Motor neuron (in vitro differentiated cells): ENCODE measurements around the gene PPP1R14B. TPM values are rescaled to one million over a fixed set of nuclear protein-coding genes. Genes with fewer than 3 reads are reported as not detected.

Experiments used
- ATAC-seq, 8 experiments: fragments of 200-7000 bp; cut with Tn5 transposase; replicated peaks in 6 of 8; 2 replicates each; pipeline ENCODE4 v1.8.0; 2021; ENCODE audit warnings: mild to moderate bottlenecking in 8 of 8, moderate library complexity in 8 of 8
- H3K27ac ChIP-seq, 2 donors: fragments of 250-450 bp; sonication (Bioruptor Pico); 2 replicates each; pipeline ENCODE4 v1.9.0; 2021; ENCODE audit warnings: antibody characterized with exemption in 2 of 2, mild to moderate bottlenecking in 2 of 2, moderate library complexity in 1 of 2
- H3K4me1 ChIP-seq, 2 donors: fragments of 250-450 bp; sonication (Bioruptor Pico); replicated peaks in 1 of 2; 2 replicates each; pipeline ENCODE4 v1.6.1; 2021; ENCODE audit warnings: antibody characterized with exemption in 2 of 2, mild to moderate bottlenecking in 2 of 2, moderate library complexity in 1 of 2
- H3K4me3 ChIP-seq, 5 donors: fragments of 250-450 bp; sonication (Bioruptor Pico); 2 replicates each; pipeline ENCODE4 v1.9.0; 2021; ENCODE audit warnings: antibody characterized with exemption in 5 of 5, mild to moderate bottlenecking in 5 of 5, moderate library complexity in 4 of 5
- WGBS, 10 experiments: fragments of 450-650 bp; shearing (Covaris generic); methylation state at CpG; one replicate each; pipeline ENCODE4 v1.0.0; 2022; 5-methylcytosine and 5-hydroxymethylcytosine counted together
- in situ Hi-C, 9 experiments: fragments of 400-800 bp; cut with MboI; loops; one replicate each; pipeline ENCODE4 v1.15.0; 2021; ENCODE audit warnings: low sequenced_read_pairs in 9 of 9, low pct_unique_long_range_greater_than_20kb in 2 of 9; ENCODE audit not compliant: unreplicated experiment in 9 of 9
- total RNA-seq, 8 experiments: library from RNA; unstranded; fragments of 300-600 nt; gene quantifications; 2 replicates each; pipeline versions ENCODE4 v1.2.3 to v1.2.4, GENCODE V29; 2022

The PPP1R14B gene
- total RNA-seq, 8 experiments from 2014 or later: 81.6 to 289 (median 142) TPM

DNA sequence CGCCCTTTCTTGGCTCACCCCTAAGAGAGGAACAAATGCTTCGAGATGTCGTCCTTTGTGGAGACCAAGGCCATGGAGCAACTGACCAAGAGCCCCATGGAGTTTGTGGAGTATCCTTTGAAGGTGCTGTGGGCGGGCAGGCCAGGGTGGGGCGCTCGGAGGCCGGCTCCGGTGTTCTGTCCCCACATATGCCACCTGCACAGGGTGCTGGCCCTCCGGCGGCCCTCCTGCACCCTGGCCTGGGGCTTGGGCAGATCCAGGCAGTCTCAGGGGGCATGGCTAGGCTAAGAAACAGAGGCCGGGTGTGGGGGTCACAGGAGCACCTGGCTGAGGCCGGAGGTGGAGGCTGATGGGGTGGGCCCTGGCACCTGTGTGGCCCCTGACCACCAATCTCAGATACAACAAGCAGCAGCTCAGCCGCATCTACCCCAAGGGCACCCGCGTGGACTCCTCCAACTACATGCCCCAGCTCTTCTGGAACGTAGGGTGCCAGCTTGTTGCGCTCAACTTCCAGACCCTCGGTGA lies 14.9 kb upstream of the PPP1R14B start:
- 81 to 98% (median 87%) methylated on average over 3 to 8 of the region's 18 CpGs; no CpG with 5 or more reads in 7 of the 10 experiments for WGBS, 10 experiments
- H3K4me3 ChIP-seq: no peak overlapping the region
- in situ Hi-C loops: no loop called here
- H3K27ac ChIP-seq: no peak overlapping the region
- peaks cover 22 to 24% of the 10 kb centered on the region in 2 donors for H3K4me1 ChIP-seq
- no peak for ATAC-seq

DNA sequence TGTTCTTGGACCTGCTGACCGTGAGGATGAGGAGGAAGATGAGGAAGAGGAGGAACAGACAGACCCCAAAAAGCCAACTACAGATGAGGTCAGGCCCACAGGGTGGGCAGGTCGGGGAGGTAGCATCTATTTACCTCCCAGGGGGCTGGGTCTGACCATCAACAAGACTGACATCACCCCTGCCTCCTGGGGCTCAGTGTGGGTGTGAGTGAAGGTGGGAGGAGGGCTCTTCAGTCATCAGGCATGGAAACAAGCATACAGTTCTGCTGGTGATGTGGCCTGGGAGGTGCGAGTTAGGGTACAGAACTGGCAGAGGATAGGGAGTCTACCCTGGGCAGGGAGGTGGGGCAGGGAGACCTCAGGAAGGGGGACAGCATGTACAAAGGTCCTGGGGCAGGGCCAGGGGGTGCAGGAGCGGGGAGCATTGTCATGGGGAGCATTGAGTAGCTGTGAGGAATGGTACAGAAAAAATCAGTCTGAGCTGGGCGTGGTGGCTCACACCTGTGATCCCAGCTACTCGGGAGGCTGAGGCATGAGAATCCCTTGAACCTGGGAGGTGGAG lies 13.5 kb upstream of the PPP1R14B start:
- no peak overlapping the region for H3K4me3 ChIP-seq

DNA sequence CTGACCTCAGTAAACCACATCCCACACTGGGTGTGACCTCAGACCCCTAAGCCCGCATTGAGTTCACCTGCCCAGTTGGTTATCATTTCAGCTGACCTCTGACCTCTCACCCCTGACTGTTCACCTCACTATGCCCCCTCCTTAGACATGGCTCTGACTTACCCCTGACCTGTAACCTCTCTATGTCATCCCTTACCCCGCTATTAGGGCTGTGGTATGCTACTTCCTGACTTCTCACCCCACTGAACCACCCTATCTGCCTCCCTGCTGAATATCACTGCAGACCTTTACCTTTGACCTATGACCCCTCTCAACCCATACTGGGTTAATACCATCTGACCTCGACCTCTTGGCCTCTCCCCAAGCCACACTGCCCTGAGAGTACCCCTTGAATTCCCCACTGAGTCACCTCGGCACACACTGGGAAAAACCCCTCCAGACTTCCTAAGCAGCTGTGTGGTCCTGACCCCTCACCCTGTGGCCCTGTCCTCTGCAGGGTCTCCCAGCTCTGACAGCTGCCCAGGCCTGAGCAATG lies 12.9 kb upstream of the PPP1R14B start:
- in situ Hi-C loops: no loop called here
- WGBS, 10 experiments: 83 to 100% (median 90%) methylated on average over 1 to 2 of the region's 4 CpGs; no CpG with 5 or more reads in 2 of the 10 experiments
- Histone ChIP-seq H3K27ac (no peak overlapping the region), H3K4me3 (no peak overlapping the region), H3K4me1 (peaks cover 16% of the 10 kb centered on the region in 2 donors)
- no peak for ATAC-seq

More for the DNA sequence above, 13.5 kb upstream of the PPP1R14B start:
- Histone ChIP-seq H3K27ac (no peak overlapping the region), H3K4me1 (peaks cover 22% of the 10 kb centered on the region in 2 donors)
- WGBS, 10 experiments: 80 to 100% (median 100%) methylated on average over 1 to 2 of the region's 6 CpGs; no CpG with 5 or more reads in 6 of the 10 experiments
- no peak for ATAC-seq
- in situ Hi-C loops: no loop called here

DNA sequence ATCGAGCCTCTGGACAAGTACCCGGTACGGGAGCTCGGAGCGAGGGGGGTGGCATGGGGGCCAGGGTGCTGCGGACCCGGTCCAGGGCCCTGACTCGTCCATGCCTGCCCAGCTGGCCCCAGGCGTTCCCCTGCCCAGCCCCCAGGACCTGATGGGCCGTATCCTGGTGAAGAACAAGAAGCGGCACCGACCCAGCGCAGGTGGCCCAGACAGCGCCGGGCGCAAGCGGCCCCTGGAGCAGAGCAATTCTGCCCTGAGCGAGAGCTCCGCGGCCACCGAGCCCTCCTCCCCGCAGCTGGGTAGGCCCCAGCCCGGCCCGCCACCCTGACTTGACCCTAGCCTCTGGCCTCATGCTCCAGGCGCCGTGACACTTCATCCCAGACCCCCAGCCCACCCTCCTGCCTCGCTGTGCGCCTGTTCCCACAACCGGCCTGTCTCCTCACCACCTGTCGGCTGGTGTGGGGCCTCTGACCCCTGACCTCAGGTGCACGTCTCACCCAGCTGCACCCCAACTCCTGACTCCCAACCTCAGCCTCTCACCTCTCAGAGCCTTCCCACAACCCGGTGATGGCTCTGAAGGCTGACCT lies 12.3 kb upstream of the PPP1R14B start:
- Histone ChIP-seq H3K4me3 (no peak overlapping the region), H3K4me1 (peaks cover 10 to 11% of the 10 kb centered on the region in 2 donors), H3K27ac (no peak overlapping the region)
- in situ Hi-C loops: no loop called here
- 86% methylated on average over 1 of the region's 32 CpGs; no CpG with 5 or more reads in 9 of the 10 experiments for WGBS, 10 experiments
- no peak for ATAC-seq

DNA sequence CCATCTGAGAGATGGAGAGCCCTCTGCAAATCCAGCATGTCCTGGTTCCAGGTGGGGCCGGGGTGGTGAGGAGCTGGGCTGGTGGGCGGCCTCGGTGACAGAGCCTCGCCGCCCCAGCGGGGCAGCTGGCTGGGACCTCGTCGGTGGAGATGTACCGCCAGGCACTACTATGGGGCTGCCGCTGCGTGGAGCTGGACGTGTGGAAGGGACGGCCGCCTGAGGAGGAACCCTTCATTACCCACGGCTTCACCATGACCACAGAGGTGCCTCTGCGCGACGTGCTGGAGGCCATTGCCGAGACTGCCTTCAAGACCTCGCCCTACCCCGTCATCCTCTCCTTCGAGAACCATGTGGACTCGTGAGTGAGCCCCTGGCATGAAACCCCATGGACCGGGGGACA lies 11.6 kb upstream of the PPP1R14B start:
- peaks cover 3 to 4% of the 10 kb centered on the region in 2 donors for H3K4me1 ChIP-seq
- H3K4me3 ChIP-seq: no peak overlapping the region
- WGBS, 10 experiments: 50 to 100% (median 58%) methylated on average over 1 to 4 of the region's 24 CpGs; no CpG with 5 or more reads in 6 of the 10 experiments
- no peak overlapping the region for H3K27ac ChIP-seq
- in situ Hi-C loops: no loop called here
- no peak for ATAC-seq

DNA sequence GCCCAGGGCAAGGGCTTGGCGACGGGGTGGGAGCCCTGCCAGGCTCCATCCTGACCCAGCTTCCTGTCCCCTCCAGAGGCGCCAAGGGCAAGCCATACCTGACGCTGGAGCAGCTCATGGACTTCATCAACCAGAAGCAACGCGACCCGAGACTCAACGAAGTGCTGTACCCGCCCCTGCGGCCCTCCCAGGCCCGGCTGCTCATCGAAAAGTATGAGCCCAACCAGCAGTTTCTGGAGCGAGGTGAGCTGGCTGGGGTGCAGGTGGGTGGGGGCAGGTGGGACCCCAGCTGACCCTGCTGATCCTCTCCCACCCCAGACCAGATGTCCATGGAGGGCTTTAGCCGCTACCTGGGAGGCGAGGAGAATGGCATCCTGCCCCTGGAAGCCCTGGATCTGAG lies 9.6 kb upstream of the PPP1R14B start:
- 80 to 100% (median 96%) methylated on average over 1 to 4 of the region's 15 CpGs; no CpG with 5 or more reads in 7 of the 10 experiments for WGBS, 10 experiments
- no peak for ATAC-seq
- in situ Hi-C loops: no loop called here

DNA sequence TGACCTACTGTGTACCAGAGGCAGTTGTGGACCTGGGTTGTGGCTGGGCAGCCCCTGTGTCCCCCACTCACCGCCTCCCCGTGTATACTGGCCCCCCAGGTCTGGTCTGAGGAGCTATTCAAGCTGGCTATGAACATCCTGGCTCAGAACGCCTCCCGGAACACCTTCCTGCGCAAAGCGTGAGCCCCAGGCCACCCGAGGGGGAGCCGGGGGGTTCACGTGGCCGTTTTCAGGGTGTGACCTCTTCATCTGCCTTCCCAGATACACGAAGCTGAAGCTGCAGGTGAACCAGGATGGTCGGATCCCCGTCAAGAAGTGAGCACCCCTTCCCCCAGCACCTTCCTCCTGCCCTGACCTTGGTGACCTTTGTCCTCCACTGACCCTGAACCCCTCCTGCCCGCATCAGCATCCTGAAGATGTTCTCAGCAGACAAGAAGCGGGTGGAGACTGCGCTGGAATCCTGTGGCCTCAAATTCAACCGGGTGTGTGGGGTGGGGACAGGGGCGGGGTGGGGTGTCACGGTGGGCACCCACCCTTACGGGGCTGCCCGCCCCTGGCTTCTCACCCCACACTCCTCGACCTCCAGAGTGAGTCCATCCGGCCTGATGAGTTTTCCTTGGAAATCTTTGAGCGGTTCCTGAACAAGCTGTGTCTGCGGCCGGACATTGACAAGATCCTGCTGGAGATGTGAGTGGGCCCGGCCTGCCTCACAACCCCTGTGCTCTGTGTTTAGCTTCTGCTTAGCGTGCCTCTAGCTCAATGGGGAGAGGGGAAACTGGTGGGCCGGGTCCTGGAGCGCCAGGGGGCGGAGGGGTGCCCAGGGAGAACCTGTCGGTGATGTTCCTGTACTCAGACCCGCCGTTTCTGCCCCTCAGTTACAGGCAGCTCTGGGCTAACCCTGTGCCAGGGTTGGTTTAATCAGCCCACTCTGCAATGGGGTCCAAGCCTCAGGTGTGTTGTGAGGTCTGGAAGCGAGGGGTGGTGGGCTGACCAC lies 8.7 kb upstream of the PPP1R14B start:
- ATAC-seq: no peak
- no peak overlapping the region for H3K27ac ChIP-seq
- H3K4me1 ChIP-seq: peaks cover 7 to 8% of the 10 kb centered on the region in 2 donors
- in situ Hi-C loops: no loop called here
- 100% methylated on average over 1 to 4 of the region's 35 CpGs; no CpG with 5 or more reads in 6 of the 10 experiments for WGBS, 10 experiments
- no peak overlapping the region for H3K4me3 ChIP-seq

More for the DNA sequence above, 9.6 kb upstream of the PPP1R14B start:
- H3K4me1 ChIP-seq: peaks cover 2 to 4% of the 10 kb centered on the region in 2 donors
- no peak overlapping the region for H3K27ac ChIP-seq
- H3K4me3 ChIP-seq: no peak overlapping the region

DNA sequence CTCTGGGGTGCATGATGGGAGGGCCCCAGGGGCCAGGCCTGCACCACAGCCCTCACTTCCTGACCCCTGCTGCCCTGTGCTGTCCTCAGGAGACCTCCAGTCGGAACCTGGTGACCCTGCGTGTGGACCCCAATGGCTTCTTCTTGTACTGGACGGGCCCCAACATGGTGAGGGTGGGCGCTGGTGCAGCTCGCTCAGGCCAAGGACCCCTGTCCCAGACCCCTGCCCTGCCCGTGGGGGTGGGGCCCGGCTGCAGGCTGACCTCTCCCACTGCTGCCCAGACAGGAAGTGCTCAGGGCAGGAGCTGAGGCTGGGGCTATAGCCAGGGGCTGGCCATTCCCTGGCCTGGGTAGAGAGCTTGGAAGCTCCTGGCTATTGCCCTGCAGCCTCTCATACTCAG lies 7.6 kb upstream of the PPP1R14B start:
- ATAC-seq: no peak
- H3K27ac ChIP-seq: no peak overlapping the region
- H3K4me3 ChIP-seq: no peak overlapping the region
- in situ Hi-C loops: no loop called here
- 90 to 100% methylated on average over 1 to 2 of the region's 7 CpGs; no CpG with 5 or more reads in 8 of the 10 experiments for WGBS, 10 experiments
- H3K4me1 ChIP-seq: peaks cover 8 to 17% of the 10 kb centered on the region in 2 donors

DNA sequence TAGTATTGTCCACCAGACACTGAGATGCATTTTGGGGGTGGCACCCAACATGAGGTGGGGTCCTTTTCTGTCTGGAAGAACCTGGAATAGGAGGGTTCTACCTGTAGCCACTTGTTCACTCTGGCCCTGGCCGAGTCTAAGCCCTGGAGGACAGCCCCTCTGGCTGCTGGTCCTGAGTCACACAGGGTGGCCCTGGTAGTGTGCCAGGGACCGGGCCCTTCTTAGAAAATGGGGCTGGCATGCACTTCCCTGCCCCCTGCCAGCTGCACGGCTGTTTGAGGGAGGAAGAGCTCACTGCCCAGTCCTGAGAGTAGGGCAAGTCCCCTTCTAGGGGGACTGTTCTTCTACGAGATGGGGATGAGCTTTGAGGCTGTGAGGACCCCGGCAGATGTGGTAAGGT lies 6.7 kb upstream of the PPP1R14B start:
- H3K4me3 ChIP-seq: no peak overlapping the region
- in situ Hi-C loops: no loop called here

DNA sequence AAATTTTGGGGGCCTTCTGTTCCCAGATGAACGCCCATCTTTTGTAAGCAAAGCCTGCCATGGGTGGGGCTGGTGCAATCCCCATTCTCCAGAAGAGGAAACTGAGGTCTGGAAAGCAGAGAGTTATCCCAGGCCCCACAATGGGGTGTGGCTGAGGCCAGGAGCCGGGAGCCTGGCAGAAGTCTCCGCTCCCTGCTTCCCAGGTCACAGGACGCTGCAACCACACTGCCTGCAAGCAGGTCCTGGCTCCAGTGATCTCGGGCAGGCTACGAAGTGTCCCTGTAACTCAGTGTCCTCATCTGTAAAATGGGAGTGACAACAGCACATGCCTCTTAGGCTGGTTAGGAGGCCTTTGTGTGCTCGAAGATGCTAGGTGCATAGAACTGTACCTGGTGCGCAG lies 6.3 kb upstream of the PPP1R14B start:
- peaks cover 8 to 20% of the 10 kb centered on the region in 2 donors for H3K4me1 ChIP-seq
- in situ Hi-C loops: no loop called here
- no peak overlapping the region for H3K27ac ChIP-seq
- no peak overlapping the region for H3K4me3 ChIP-seq
- ATAC-seq: no peak
- 61 to 90% (median 85%) methylated on average over 2 to 7 of the region's 8 CpGs; no CpG with 5 or more reads in 5 of the 10 experiments for WGBS, 10 experiments

More for the DNA sequence above, 6.7 kb upstream of the PPP1R14B start:
- 100% methylated on average over 1 of the region's 5 CpGs; no CpG with 5 or more reads in 9 of the 10 experiments for WGBS, 10 experiments
- ATAC-seq: no peak
- H3K27ac ChIP-seq: no peak overlapping the region
- peaks cover 8 to 20% of the 10 kb centered on the region in 2 donors for H3K4me1 ChIP-seq

DNA sequence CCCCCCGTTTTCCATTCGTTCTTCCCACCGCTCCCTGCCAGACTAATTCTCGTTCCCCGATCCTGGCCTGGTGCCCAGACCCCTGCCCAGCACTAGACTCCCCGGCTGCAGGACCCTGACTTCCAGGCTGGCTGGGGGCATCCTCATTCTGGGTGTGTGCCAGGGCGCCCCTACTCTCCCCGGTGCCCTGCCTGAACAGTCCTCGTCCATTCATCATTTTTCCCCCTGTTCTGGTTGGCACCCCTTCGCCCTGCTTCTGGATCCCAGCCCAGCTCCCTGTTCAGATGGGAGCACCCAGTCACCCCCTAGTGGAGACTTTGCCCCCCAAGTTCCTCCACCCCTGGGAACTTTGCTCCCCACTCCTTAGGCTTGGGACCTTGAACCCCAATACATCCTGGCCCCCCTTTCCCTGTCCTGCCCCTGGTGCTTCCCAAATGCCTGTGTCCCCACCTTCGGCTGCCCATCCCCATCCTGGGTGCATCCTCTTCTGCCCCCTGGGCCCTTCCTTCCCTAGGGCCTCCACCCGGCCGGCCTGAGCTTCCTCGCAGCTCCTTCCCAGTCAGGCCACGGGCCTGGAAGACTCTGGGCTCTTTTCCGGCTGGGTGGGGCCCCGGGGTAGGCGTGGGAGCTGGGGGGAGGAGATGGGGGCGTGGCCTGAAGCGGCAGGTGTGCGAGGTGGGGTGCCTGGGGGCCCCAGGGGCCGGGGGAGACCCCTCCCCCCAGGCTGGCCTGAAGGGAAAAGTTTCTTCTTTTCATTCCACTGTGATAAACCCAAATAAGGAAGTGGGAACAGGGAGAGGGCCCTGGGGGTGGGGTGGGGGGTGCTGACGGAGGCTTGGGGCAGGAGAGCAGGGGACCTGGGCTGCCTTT lies 5.5 kb upstream of the PPP1R14B start:
- peaks cover 14 to 25% of the 10 kb centered on the region in 2 donors for H3K4me1 ChIP-seq
- peak overlapping the region; percentile 37 to 61 (median 47) for H3K4me3 ChIP-seq
- no peak overlapping the region for H3K27ac ChIP-seq
- in situ Hi-C loops: no loop called here
- peak in 3 of 8 experiments; percentile 11 to 38 (median 37) for ATAC-seq
- WGBS, 10 experiments: 3 to 18% methylated on average over 4 to 6 of the region's 23 CpGs; no CpG with 5 or more reads in 8 of the 10 experiments

DNA sequence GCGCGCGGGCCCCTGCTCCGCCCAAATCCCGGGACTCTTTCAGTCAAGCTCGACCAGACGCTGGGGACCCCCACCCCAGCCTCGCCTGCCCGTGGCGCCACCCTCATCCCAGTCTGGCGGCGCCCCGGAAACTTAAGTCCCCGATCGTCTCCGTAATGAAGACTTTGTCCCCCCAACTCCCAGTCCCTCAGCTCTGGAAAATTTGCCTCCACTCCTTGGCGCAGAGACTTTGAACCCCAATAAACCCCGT lies 4.9 kb upstream of the PPP1R14B start:
- Histone ChIP-seq H3K4me1 (peaks cover 14 to 25% of the 10 kb centered on the region in 2 donors), H3K27ac (no peak overlapping the region), H3K4me3 (peak overlapping the region; percentile 37 to 61 (median 47))
- no peak for ATAC-seq
- 0% methylated on average over 3 of the region's 18 CpGs; no CpG with 5 or more reads in 9 of the 10 experiments for WGBS, 10 experiments
- in situ Hi-C loops: no loop called here
